D341Med (cell line): ENCODE measurements around the gene NHLH2.
A peak's percentile ranks its signal among the peaks of the same experiment; 100 is the strongest.

ENCODE experiments used
- DNase-seq: peaks from one replicate; pipeline ENCODE4 v3.0.0; 2012; ENCODE audit warnings: low spot score

The NHLH2 gene

DNA sequence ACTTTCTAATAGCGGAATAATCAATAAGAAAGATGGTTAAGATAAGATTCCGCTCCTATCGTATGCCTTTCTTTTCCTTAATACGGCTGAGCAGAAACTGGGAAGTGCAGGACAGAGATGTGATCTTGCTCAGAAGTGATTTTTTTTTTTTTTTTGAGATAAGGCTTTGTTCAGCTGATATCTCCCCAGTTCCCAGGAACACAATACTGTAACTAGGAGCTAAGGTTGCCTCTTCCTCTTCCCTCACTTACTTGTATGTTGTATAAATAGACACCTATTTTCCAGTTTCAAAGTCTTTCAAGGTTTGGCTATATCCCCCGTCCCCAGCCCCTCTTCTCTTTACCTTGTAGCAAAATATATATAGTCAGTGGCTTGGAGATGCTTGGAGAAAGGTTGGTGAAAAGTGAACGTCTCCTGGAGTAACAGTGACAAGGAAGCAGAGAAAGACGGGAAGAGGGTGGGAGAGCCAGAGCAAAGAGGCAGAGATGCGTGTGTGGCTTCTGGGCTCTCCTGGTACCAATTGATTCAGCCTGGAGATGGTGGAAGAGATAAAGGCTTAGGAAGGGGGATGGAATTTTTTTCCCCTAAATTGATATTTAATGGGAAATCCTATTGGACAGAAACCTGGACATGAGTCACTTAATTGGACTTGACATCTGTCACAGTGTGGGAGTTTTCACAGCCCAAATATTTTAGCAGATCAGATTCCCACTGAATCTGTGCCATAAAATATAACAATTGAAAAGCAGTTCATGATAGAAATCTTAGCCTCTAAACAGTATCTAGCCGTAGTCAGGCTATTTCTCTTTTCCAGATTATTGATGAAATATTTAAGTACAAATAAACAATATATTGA lies at the start of gene NHLH2:
NHLH2 (minus strand) TSS at position 522 of the 856 bp plus-strand sequence. CDS start 2,754 bp downstream, outside the sequence.
- DNase-seq = peak; percentile 41

DNA sequence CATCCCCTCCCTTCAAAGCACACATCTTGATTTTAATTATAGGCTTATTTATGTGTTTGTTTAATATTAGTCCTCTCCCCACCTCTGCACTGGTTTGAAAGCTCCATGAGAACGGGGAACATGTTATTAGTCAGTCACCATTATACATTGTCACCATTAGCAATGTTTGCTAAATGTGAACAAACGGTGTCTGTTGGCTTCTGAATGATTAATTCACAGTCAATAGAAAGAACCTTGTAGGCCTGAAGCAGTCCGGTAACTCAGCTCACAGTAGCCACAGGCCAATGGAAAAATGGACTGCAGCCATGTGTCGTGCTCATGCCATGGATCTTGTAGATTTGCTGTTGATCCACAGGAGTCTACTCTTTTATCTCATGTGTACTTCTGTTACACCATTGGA lies 49.7 kb upstream of the NHLH2 start:
- DNase-seq = no peak

DNA sequence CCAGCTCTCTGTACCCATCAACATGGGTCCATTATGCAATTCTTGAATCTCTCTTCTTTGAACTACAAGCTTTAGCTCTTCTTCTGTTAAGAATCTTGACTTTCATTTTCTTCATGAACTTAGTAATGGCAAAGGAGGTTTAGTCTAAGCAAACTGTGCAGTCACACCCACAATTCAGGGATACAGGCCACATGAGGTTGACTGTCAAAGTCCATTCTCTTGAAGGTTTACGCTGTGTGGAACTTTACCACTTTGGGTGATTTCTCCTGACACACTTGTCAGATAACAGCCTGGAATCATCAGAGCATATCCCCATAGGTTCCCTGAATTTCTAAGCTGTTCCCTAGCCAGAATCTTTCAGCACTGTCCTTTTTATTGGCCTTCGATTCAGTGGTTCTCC lies 48.0 kb upstream of the NHLH2 start:
- DNase-seq = no peak

DNA sequence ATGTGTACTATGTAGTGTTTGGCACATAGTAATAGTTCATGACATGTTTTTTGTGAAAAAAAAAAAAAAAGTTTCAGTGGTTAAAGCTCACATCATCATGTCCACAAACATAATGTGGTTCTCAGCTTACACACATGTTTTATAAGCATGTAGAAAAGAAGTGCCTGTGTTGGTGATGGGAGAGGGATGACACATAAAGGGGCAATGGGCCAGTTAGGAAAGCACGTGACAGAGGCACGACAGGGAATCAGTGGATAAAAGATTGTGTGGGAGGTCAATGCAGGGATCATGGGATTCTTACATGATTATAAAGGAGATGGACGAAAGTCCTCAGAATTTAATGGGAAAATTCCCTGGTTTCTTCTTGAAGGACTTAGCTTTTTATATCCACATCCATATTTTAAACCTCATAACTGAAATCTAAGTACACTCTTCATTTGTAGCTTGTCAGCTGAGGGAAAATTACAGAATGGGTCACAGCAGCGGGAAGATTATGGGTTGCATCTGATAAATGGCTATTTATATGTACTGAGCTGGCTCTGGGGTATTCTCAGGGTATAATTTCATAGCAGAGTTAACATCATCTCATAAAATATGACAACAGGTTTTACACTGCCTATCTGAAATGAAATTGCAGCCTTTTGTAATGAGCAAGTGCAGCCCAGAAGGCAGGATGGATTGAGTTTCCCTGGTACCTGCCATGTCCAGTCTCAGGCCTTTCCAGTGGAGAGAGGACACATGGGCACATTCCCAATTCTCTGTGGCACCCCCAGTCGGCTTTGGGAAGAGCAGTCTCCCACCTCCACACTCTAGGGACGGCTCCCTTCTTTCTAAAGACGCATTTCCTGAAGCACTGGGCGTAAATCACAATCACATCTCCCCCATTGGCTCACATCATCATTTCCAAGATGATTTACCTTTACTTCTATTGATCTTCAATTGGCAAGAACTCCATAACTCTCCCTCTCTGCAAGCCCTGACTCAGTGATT lies 42.3 kb upstream of the NHLH2 start:
- no peak for DNase-seq

DNA sequence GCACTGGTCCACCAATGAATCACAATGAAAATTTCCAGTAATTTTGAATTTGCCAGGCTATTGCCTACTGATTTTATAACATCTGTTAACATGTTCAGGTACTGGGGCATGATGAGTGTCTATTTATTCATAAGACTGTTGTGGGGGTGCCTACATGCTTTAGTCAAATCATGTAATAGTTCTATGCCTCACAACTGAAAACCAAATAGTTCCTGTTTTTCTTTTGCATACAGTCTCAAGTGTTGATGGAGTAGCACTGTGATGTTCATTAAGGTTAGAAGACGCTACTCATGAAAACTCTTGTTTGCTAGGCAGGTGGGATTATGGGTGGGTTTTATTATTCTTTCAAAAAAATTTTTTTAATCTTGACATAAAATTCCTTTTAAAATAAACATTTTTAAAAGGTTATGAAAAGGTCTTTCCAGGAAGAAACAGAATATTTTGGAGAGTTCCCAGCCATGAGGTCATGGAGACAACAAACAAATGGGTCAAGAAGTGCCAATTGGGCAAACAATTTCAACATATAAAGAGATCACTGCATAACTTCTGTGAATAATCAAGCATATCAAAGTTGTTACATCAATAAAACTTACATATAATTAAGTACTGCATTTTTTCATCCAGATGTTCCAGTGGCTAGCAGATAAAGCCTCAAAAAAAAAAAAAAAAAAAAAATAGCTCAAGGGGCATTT lies 40.2 kb upstream of the NHLH2 start:
- DNase-seq = no peak

DNA sequence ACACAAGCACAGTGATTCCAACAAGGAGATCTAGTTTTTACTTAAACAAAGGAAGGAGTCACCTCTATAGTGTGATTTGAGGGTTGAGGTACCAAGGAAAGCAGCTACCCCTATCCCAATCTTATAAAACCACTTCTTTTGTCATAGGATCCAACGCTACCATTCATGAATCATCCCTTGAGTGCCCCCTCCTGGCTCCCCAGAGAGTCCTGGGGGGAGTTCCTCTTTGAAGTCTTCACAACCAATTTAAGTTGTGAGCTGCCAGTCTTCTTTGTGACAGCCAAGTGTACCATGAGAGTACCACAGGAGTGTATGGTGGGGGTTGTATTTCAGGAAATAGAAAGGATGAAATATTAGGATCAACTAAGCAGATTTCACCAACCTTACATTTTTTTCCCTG lies 39.1 kb upstream of the NHLH2 start:
- peak; percentile 38 for DNase-seq

DNA sequence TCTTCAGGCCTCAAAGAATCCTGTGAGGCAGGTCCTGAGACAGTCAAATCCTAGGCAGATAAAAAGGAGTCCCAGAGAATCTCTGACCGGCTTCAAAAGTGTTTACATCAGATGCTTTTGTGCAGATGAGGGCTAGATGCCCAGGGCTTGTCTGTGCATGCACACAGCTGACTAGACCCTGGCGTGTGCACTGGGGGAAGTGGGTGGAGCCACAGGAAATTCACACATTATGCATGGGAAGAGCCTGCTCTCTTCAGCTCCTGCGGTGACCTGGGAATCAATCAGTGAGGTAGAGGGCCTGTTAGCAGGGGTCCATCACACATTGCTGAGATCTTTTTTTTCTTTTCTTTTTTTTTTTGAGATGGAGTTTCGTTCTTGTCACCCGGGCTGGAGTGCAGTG lies 36.6 kb upstream of the NHLH2 start:
- DNase-seq = no peak

DNA sequence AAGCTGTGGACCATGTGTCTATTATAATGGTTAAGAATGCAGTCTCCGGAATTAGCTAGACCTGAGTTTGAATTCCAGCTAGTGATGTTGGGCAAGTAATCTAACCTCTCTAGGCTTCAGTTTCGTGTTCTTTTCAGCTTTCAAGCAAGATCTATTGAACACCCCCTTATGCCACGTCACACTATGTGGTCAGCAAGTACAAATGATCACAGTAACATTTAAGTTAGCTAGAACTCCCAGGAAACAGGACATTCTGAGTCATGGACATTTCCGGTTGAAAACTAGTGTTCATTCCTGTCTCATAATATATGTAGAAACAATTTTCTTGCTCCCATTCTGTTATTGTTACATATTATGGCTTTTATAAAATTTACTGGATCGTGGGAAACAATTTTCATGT lies 34.0 kb upstream of the NHLH2 start:
- DNase-seq = no peak

DNA sequence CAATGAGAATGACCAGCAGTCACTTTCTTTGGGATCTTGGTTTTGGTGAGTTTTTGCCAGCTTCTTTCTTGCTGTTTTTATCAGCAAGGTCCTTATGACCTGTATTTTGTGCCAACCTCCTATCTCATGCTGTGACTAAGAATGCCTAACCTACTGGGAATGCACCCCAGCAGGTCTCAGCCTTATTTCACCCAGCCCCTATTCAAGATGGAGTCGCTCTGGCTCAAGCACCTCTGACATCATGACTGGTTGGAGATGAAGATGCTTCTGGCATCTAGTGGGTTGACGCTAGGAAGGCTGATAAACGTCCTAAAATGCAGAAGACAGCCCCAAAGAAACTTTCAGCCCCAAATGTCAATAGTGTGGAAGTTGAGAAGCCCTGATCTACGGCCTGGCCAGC lies 33.6 kb upstream of the NHLH2 start:
- DNase-seq = no peak

DNA sequence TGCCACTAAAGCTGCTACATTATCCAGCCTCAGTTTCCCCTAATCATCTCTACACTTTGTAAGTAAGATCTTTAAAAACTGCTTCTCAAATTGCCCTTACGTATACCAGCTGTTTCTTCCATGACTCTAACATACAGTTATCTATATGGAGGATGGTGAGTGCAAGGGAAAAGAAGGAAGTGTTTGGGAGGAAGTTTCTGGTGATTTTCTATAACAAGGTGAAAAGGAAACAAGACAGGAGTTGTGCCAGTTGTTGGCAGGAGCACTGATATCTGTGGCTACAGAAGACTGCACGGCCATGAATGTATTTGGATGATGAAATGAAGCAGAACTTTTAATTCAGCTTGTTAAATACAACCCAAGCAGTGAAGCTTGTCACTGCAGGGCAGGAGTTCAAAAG lies 32.3 kb upstream of the NHLH2 start:
- no peak for DNase-seq

DNA sequence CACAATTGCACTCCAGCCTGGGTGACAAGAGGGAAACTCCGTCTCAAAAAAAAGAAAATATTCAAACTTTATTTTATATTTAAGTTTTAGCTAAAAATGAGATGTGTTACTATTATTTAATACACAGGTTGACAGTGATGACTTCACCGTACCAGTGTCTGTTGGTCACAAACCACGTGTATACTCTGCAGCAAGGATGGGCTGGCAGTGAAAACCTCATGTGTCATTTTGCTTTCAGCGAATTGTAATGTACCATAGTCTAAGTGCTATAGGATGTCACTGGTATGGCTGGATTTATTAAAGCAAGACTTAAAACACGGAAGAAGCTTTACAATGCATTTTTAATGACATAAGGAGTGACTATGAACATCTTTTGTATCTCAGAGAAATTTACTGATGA lies 28.1 kb upstream of the NHLH2 start:
- DNase-seq = no peak

DNA sequence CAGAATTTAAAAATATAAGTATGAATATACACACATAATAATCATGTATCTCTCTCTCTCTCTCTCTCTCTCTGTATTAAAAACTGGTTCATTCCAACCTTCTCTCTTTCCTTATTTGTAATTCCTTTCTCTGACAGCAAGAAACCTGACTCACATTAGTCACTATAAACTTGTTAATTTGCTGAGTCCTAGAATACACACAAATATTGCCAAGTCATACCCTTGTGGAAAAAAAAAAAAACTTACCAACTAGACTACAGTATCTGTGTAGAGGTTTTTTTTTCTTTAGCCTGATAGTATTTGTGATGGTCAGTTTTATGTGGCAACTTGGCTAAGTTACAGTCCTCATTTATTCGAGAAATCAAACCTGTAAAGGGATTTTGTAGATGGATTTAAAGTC lies 26.3 kb upstream of the NHLH2 start:
- DNase-seq = no peak

DNA sequence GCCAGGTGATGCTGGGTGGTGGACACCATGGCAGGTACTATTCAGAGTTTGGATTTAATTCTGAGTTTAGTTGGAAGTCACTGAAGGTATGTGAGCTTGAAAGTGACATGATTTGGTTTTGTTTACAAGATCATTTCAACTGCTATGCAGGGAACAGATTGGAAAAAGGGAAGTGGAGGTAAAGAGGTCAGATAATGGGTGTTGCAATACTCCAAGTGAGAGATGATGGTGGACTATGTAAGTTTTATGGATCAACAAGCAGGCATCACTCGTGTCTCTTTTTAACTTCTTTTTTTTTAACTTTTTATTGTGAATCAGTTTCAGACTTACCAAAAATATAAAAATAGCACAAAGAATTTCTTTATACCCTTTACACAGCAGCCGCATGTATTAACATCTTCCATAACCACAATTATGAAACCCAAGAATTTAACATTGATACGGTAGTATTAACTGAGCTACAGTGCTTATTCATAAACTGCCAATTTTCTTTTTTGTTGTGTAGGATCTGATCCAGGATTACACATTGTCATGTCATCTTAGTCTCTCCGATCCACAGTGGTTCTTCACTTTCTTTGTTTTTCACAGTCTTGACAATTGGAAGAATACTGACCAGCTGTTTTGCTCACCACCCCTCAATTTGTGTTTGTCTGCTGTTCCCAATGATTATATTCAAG lies 24.9 kb upstream of the NHLH2 start:
- DNase-seq = no peak

DNA sequence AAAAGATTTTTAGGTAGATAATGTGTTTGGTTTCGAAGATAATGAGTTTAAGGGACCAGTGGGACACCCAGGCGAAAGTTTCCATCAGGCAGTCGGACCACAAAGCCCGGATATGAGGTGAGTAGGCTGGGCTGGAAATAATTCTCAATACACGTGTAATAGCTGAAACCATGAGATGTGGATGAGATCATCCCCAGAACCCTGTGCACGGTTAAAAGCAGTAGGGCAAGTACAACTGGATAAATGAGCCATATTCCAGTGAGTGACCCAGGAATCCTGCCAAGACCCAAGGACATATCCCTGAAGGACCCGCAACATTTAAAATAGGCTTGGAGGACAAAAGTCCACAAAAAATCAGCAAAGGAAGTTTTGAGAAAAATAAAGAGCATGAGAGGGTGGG lies 21.5 kb upstream of the NHLH2 start:
- no peak for DNase-seq

DNA sequence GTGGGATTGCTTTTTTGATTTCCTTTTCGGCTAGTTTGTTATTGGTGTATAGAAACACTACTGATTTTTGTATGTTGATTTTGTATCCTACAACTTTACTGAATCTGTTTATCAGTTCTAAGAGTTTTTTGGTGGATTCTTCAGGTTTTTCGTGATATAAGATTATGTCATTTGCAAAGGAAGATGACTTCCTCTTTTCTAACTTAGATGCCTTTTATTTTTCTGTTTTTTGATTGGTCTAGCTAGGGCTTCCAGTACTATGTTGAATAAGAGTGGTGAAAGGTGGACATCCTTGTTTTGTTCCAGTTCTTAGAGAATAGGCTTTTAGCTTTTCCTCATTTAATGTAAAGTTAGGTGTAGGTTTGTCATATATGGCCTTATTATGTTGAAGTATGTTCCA lies 13.1 kb upstream of the NHLH2 start:
- DNase-seq = no peak

DNA sequence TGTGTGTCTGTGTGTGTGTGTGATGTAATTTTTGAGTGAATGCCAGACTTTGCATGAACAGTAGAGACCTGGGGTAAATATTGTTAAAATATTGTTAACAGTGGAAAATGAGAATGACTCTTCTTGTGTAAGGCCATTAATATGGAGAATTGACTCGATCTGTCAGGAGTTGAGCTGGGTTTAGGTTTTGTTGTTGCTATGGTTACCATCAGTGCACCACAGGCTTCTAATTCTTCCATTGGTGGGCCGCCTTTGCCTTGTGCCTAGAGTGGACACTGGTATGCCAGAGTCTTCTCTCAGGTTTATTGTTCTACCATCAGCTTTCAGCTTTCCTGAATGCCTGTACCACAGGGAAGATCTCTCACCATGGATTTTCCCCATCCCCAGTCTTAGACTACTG lies 10.0 kb upstream of the NHLH2 start:
- no peak for DNase-seq

DNA sequence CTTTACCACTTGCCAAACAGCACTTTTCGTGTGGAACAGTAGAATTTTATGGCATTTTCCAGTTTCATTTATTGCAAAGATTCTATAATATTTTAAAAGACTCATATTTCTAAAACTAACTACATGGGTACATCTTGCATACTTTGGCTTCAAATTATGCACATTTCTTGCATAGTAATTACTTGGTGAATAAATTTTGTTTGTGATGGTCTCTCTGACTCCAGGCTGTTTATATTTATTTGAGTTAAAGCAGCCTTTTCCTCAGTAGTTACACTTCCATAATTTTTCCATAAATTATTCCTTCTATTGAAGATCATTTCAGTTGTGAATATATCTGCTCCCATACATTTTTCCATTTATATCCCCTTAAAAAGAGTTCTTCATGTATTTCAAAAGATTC lies 6.9 kb upstream of the NHLH2 start:
- no peak for DNase-seq

DNA sequence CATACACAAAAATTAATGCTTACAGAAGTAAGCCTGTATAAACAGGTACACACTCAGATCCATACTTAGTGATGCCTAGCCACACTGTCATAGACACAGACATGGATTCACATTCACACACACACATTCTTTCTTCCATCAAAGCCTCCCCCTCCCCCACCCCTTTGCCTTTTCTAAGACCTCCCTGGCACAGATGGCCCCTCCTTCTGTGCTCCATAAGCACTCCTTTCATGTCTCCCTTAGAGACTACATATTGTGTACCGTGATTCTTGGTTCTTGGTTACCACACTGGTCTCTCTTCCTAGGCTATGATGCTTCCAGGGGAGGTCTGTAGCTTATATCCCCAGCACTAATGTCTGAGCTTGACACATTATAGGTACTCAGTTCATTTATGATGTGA lies 2.0 kb upstream of the NHLH2 start:
- no peak for DNase-seq

DNA sequence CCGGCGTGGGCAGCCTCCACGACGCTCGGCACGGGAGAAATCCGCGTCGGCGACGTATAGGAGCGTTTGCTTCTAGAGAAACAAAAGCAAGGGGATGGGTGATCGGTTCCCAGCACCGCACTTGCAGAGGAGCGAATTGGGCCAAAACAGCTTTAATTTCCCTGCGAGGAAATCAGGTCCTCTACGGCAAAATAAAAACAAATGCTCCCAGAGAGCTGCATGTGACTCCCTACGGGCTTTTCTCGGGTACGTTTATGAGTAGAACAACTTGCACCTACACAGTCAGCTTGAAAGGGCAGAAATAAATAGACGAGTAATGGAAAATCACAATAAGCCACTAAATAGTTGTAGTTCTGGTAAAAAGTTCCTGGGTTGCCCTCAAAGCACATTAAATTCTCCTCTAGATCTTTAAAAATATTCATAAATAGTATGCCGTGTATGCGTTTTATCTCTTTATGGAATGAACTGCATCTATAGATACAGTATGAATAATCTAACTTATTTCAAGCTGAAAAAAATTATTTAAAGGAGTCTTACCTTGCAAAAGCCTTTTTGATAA lies 1.2 kb downstream of the NHLH2 start:
- DNase-seq = no peak

DNA sequence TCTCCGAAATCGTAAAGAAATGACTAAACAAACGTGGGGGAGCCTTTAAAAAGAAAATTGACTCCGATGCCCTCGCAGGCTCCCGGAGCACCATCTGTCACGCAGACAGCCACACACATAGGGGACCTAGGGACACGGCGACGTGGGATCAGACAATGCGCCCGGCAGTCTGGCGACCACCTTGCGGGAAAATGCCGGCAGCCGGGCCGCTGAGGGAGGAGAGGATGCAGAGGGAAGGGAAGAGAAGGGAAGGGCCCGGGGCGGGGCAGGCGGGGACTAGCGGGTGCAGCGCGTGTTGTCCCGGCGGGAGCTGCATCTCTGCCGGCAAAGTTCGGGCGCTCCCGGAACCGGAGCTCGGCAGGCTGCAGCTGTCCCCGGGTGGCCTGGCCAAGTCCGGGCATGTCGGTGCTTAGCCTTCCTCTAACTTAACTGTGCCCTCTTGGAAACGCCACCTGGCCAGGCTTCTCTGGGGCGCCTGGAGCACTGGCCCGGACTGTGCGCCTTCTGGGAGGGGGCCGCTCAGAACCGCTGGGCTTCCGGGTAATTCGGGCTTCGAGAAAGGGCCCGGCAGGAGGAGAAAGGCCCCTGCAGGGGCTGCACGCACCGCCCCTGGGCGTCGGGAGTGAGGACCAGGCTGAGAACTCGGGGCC lies 1.8 kb downstream of the NHLH2 start:
- DNase-seq = peak; percentile 66

DNA sequence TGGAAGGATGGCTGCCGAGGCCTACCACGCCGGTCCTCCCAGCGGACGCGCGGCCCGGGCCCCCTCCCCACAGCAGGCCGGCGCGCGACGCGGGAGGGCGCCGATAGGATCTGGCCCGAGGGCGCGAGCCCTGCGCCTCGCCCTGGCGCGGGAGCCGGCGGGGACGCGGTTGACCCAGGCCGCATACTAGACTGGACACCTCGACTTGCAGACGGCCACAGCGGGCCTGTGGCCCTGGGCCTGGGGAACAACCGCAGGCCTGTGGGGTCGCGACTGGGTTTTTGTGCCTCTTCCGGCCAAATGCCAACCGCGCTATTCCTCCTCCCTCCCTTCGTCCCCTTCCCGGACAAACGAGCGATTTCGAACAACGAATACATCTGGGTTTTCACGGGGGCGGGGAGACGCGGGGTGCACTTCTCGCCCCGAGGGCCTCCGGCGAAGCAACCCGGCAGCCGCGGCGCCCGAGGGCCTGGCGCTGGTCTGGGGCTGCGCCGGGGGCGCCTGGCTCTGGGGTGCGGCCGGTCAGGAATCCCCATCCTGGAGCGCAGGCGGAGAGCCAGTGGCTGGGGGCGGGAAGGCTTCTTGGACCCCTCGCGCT lies 2.4 kb downstream of the NHLH2 start:
- DNase-seq = peak; percentile 59
